Stimulated activated CD4-positive, alpha-beta T cell treated with anti-CD3 and anti-CD28 coated beads, Interleukin-12 subunit alpha, Interleukin-12 subunit beta, amount 100 ng/mL, for 48 hours (primary cell): ENCODE measurements around the gene MME.

Source experiments
- DNase-seq, 3 donors: peaks; one replicate each; pipeline ENCODE4 v3.0.0-alpha.2; 2020; ENCODE audit warnings: low read depth in 2 of 3, low spot score in 1 of 3

MME gene

GRCh38 chr3:155079746-155080487, at the start of gene MME:
Gene MME (plus strand): TSS chr3:155080319. CDS start chr3:155084168, 3,849 bp downstream.
- DNase-seq, result no peak

- DNase-seq, result no peak
These were observed 48.9 kb upstream of the MME start for GRCh38 chr3:155031186-155031585.

- no peak for DNase-seq
These were observed 47.2 kb upstream of the MME start for GRCh38 chr3:155032918-155033317.

GRCh38 chr3:155034786-155035185, 45.3 kb upstream of the MME start:
- DNase-seq, result no peak

- DNase-seq, result no peak
These were observed 44.6 kb upstream of the MME start for GRCh38 chr3:155035553-155035952.

GRCh38 chr3:155037508-155038202, 42.5 kb upstream of the MME start:
- no peak for DNase-seq

- no peak for DNase-seq
These were observed 41.9 kb upstream of the MME start for GRCh38 chr3:155038203-155038554.

- DNase-seq, result no peak
These were observed 33.2 kb upstream of the MME start for GRCh38 chr3:155046935-155047334.

GRCh38 chr3:155047672-155048071, 32.4 kb upstream of the MME start:
- DNase-seq, result no peak

GRCh38 chr3:155049959-155050358, 30.2 kb upstream of the MME start:
- DNase-seq, result no peak

GRCh38 chr3:155052470-155052869, 27.6 kb upstream of the MME start:
- DNase-seq, result no peak

GRCh38 chr3:155053756-155054155, 26.4 kb upstream of the MME start:
- DNase-seq, result no peak

- DNase-seq, result no peak
These were observed 15.2 kb upstream of the MME start for GRCh38 chr3:155064920-155065319.

GRCh38 chr3:155065537-155065936, 14.6 kb upstream of the MME start:
- no peak for DNase-seq

- no peak for DNase-seq
These were observed 10.4 kb upstream of the MME start for GRCh38 chr3:155069729-155070128.

GRCh38 chr3:155070316-155070715, 9.8 kb upstream of the MME start:
- DNase-seq, result no peak

- no peak for DNase-seq
These were observed 9.2 kb upstream of the MME start for GRCh38 chr3:155070932-155071387.

- DNase-seq, result no peak
These were observed 4.9 kb upstream of the MME start for GRCh38 chr3:155075200-155075599.

- DNase-seq, result no peak
These were observed 3.2 kb upstream of the MME start for GRCh38 chr3:155076888-155077287.

- DNase-seq, result no peak
These were observed 1.2 kb upstream of the MME start for GRCh38 chr3:155078711-155079467.

- no peak for DNase-seq
These were observed 712 bp upstream of the MME start for GRCh38 chr3:155079468-155079745.

GRCh38 chr3:155080692-155081091, 573 bp downstream of the MME start:
- DNase-seq, result no peak
